Adrenal gland (tissue), 5 donors: ENCODE results near the gene IL10.

Source experiments
- POLR2A ChIP-seq, 2 donors: fragments of 450-650 bp; IDR thresholded peaks; one replicate each; pipeline ENCODE4 v1.6.1; 2017; ENCODE audit warnings: antibody characterized with exemption in 2 of 2, mild to moderate bottlenecking in 2 of 2, moderate library complexity in 1 of 2
- TF ChIP-seq, protein P1 (sequence below), 6 experiments: fragments of 450-650 bp in 4 of 6; fragments of 200-600 bp in 2 of 6; sonication (generic) in 1 of 6; IDR thresholded peaks; 1 replicate in 5 of 6; 2 replicates in 1 of 6; pipeline versions ENCODE4 v1.5.1 to v1.8.0; 2016 to 2021; ENCODE audit warnings: antibody characterized with exemption in 6 of 6, mild to moderate bottlenecking in 2 of 6, moderate library complexity in 1 of 6
- donor health status: DM: no; HTN: no; CAD: no.

DNA sequence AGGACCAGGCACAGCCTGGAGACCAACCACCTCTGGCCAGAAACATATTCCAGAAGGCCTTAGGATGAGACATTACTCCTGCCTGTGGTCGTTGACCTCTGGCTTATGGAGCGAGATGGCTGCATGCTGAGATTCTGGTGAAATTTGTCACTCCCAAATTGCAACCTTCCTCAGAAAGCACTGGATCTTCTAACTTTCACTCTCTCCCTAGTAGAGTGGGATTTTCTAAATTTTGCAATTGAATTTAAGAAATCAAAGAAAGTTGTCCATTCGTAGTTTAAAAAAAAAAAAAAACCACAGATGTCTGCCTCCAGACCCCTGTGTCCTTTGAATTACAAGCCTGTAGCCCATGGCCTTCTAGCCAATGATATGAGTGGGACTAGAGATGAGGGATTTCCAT is 28.6 kb upstream of the IL10 start:
- TF ChIP-seq, protein P1, sequence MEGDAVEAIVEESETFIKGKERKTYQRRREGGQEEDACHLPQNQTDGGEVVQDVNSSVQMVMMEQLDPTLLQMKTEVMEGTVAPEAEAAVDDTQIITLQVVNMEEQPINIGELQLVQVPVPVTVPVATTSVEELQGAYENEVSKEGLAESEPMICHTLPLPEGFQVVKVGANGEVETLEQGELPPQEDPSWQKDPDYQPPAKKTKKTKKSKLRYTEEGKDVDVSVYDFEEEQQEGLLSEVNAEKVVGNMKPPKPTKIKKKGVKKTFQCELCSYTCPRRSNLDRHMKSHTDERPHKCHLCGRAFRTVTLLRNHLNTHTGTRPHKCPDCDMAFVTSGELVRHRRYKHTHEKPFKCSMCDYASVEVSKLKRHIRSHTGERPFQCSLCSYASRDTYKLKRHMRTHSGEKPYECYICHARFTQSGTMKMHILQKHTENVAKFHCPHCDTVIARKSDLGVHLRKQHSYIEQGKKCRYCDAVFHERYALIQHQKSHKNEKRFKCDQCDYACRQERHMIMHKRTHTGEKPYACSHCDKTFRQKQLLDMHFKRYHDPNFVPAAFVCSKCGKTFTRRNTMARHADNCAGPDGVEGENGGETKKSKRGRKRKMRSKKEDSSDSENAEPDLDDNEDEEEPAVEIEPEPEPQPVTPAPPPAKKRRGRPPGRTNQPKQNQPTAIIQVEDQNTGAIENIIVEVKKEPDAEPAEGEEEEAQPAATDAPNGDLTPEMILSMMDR (IDR thresholded peaks at IDR 0.05) = no peak
- TF ChIP-seq POLR2A (IDR thresholded peaks at IDR 0.05) = no peak
